GM10847 (cell line): ENCODE results near the gene NUP85.
A peak's percentile ranks its signal among the peaks of the same experiment; 100 is the strongest.

Experiments
- POLR2A ChIP-seq: IDR thresholded peaks from 2 replicates; pipeline ENCODE4 v1.6.1; 2011; ENCODE audit not compliant: insufficient read length; ENCODE audit errors: extremely low read depth

Gene NUP85

GRCh38 chr17:75205037-75205792, at the start of gene NUP85:
NUP85 (plus strand) TSS chr17:75205679; CDS start chr17:75205762, 83 bp downstream.
- peak; percentile 58 for TF ChIP-seq POLR2A

- no peak for TF ChIP-seq POLR2A
Observed at GRCh38 chr17:75159196-75160031, 46.1 kb upstream of the NUP85 start.

- no peak for TF ChIP-seq POLR2A
Observed at GRCh38 chr17:75160211-75160610, 45.3 kb upstream of the NUP85 start.

- TF ChIP-seq POLR2A, result no peak
Observed at GRCh38 chr17:75163074-75163473, 42.4 kb upstream of the NUP85 start.

GRCh38 chr17:75168998-75169397, 36.5 kb upstream of the NUP85 start:
- TF ChIP-seq POLR2A, result no peak

GRCh38 chr17:75173526-75173925, 32.0 kb upstream of the NUP85 start:
- TF ChIP-seq POLR2A, result no peak

GRCh38 chr17:75174996-75175395, 30.5 kb upstream of the NUP85 start:
- TF ChIP-seq POLR2A, result no peak

- TF ChIP-seq POLR2A, result no peak
Observed at GRCh38 chr17:75176625-75177024, 28.9 kb upstream of the NUP85 start.

- TF ChIP-seq POLR2A, result no peak
Observed at GRCh38 chr17:75178453-75178852, 27.0 kb upstream of the NUP85 start.

- TF ChIP-seq POLR2A, result no peak
Observed at GRCh38 chr17:75181110-75181509, 24.4 kb upstream of the NUP85 start.

GRCh38 chr17:75181608-75182318, 23.7 kb upstream of the NUP85 start:
- no peak for TF ChIP-seq POLR2A

GRCh38 chr17:75182319-75182568, 23.2 kb upstream of the NUP85 start:
- TF ChIP-seq POLR2A, result no peak

- peak; percentile 35 for TF ChIP-seq POLR2A
Observed at GRCh38 chr17:75182569-75183436, 22.7 kb upstream of the NUP85 start, which contains the start of gene SUMO2. SUMO2 (minus strand) TSS chr17:75182959; CDS start chr17:75182834, 125 bp downstream.

GRCh38 chr17:75183999-75184884, 21.2 kb upstream of the NUP85 start:
- TF ChIP-seq POLR2A, result no peak
